A204.1 (cell line): ENCODE measurements around the gene ZNF2.
"Not testable (repeated sequence)": the region's sequence is repeated elsewhere in the genome, so short reads cannot be mapped to it uniquely, and the experiment has no call there.

Source experiments
- FAIRE-seq: peaks from 2 replicates; lab custom pipeline; 2012; peaks lifted over from hg19 to GRCh38; lab: Jason Lieb, UNC

ZNF2 gene

GRCh38 chr2:95165371-95166064 lies at the start of gene ZNF2:
TSS of gene ZNF2 (plus strand) at chr2:95165809. CDS start at chr2:95176227, 10,418 bp downstream.
- peak; percentile 83 for FAIRE-seq

- FAIRE-seq, result no peak
Measured at GRCh38 chr2:95121093-95121406, 44.6 kb upstream of the ZNF2 start.

- FAIRE-seq, result no peak
Measured at GRCh38 chr2:95121407-95122196, 44.0 kb upstream of the ZNF2 start, which contains the start of gene MRPS5. TSS of gene MRPS5 (minus strand) at chr2:95121808. CDS start at chr2:95121791, 17 bp downstream.

GRCh38 chr2:95122197-95122551 lies 43.4 kb upstream of the ZNF2 start:
- no peak for FAIRE-seq

GRCh38 chr2:95138702-95139101 lies 26.9 kb upstream of the ZNF2 start:
- FAIRE-seq, result no peak

- FAIRE-seq, result no peak
Measured at GRCh38 chr2:95143838-95144237, 21.8 kb upstream of the ZNF2 start.

GRCh38 chr2:95149397-95149984 lies 16.1 kb upstream of the ZNF2 start:
- no peak for FAIRE-seq

GRCh38 chr2:95158441-95158840 lies 7.2 kb upstream of the ZNF2 start:
- no peak for FAIRE-seq

- FAIRE-seq, result no peak
Measured at GRCh38 chr2:95158891-95159619, 6.6 kb upstream of the ZNF2 start.

- no peak for FAIRE-seq
Measured at GRCh38 chr2:95159690-95160449, 5.7 kb upstream of the ZNF2 start, which contains the start of gene ZNF514. TSS of gene ZNF514 (minus strand) at chr2:95159848. CDS start at chr2:95153253, 6,595 bp downstream.

- no peak for FAIRE-seq
Measured at GRCh38 chr2:95165030-95165370, 609 bp upstream of the ZNF2 start.

- no peak for FAIRE-seq
Measured at GRCh38 chr2:95166065-95166763, 605 bp downstream of the ZNF2 start.

GRCh38 chr2:95171902-95172301 lies 6.3 kb downstream of the ZNF2 start:
- FAIRE-seq, result no peak

- FAIRE-seq, result no peak
Measured at GRCh38 chr2:95174031-95174542, 8.5 kb downstream of the ZNF2 start.

- no peak for FAIRE-seq
Measured at GRCh38 chr2:95179451-95179850, 13.8 kb downstream of the ZNF2 start.

- FAIRE-seq, result no peak
Measured at GRCh38 chr2:95181774-95182173, 16.2 kb downstream of the ZNF2 start.

- FAIRE-seq, result no peak
Measured at GRCh38 chr2:95185197-95185596, 19.6 kb downstream of the ZNF2 start.

GRCh38 chr2:95185973-95186372 lies 20.4 kb downstream of the ZNF2 start:
- no peak for FAIRE-seq

GRCh38 chr2:95192956-95193355 lies 27.3 kb downstream of the ZNF2 start:
- FAIRE-seq, result not testable (repeated sequence)

- FAIRE-seq, result no peak
Measured at GRCh38 chr2:95203911-95204310, 38.3 kb downstream of the ZNF2 start.

GRCh38 chr2:95204396-95204795 lies 38.8 kb downstream of the ZNF2 start:
- FAIRE-seq, result no peak
